GM19397 (cell line): ENCODE data around the gene SPAG4.

Source experiments
- ATAC-seq: cut with Tn5 transposase; IDR thresholded peaks from one replicate; pipeline ENCODE4 v1.9.1; 2021; ENCODE audit warnings: mild to moderate bottlenecking, moderate library complexity; ENCODE audit not compliant: unreplicated experiment

Gene SPAG4

GRCh38 chr20:35619196-35620095 lies 3.8 kb downstream of the SPAG4 start:
- ATAC-seq: peak; percentile 31

- ATAC-seq: no peak
Measured at GRCh38 chr20:35620818-35621559, 5.4 kb downstream of the SPAG4 start.

GRCh38 chr20:35621560-35621946 lies 5.9 kb downstream of the SPAG4 start:
- ATAC-seq: no peak

- no peak for ATAC-seq
Measured at GRCh38 chr20:35625584-35626385, 10.2 kb downstream of the SPAG4 start.

- no peak for ATAC-seq
Measured at GRCh38 chr20:35626386-35627001, 10.9 kb downstream of the SPAG4 start.

- ATAC-seq: no peak
Measured at GRCh38 chr20:35627121-35627520, 11.5 kb downstream of the SPAG4 start.

GRCh38 chr20:35629427-35630145 lies 14.0 kb downstream of the SPAG4 start:
- no peak for ATAC-seq

GRCh38 chr20:35630636-35631035 lies 15.0 kb downstream of the SPAG4 start:
- no peak for ATAC-seq

GRCh38 chr20:35632539-35633115 lies 17.0 kb downstream of the SPAG4 start:
- no peak for ATAC-seq

- no peak for ATAC-seq
Measured at GRCh38 chr20:35635652-35636051, 20.0 kb downstream of the SPAG4 start.

- ATAC-seq: no peak
Measured at GRCh38 chr20:35636095-35636494, 20.5 kb downstream of the SPAG4 start.

- ATAC-seq: no peak
Measured at GRCh38 chr20:35637276-35637675, 21.6 kb downstream of the SPAG4 start.

GRCh38 chr20:35638751-35639150 lies 23.1 kb downstream of the SPAG4 start:
- no peak for ATAC-seq

- ATAC-seq: no peak
Measured at GRCh38 chr20:35640724-35641123, 25.1 kb downstream of the SPAG4 start.

GRCh38 chr20:35641743-35642142 lies 26.1 kb downstream of the SPAG4 start:
- ATAC-seq: no peak

- ATAC-seq: no peak
Measured at GRCh38 chr20:35643045-35643444, 27.4 kb downstream of the SPAG4 start.

GRCh38 chr20:35644806-35645205 lies 29.2 kb downstream of the SPAG4 start:
- no peak for ATAC-seq

GRCh38 chr20:35648836-35649235 lies 33.2 kb downstream of the SPAG4 start:
- no peak for ATAC-seq

- no peak for ATAC-seq
Measured at GRCh38 chr20:35650632-35651031, 35.0 kb downstream of the SPAG4 start.

- no peak for ATAC-seq
Measured at GRCh38 chr20:35651958-35652357, 36.3 kb downstream of the SPAG4 start.
